22Rv1 (cell line): ENCODE data around the gene PALLD.

Experiments used
- ZFX ChIP-seq: fragments of 450-650 bp; IDR thresholded peaks from 2 replicates; pipeline ENCODE4 v1.6.1; 2017; ENCODE audit warnings: antibody characterized with exemption, borderline replicate concordance
- TF ChIP-seq, protein P1 (sequence below): fragments of 450-650 bp; IDR thresholded peaks from 2 replicates; pipeline ENCODE4 v1.5.1; 2017; ENCODE audit warnings: mild to moderate bottlenecking

GRCh38 chr4:168796362-168797106 is 299.7 kb downstream of the PALLD start:
- TF ChIP-seq, protein P1, sequence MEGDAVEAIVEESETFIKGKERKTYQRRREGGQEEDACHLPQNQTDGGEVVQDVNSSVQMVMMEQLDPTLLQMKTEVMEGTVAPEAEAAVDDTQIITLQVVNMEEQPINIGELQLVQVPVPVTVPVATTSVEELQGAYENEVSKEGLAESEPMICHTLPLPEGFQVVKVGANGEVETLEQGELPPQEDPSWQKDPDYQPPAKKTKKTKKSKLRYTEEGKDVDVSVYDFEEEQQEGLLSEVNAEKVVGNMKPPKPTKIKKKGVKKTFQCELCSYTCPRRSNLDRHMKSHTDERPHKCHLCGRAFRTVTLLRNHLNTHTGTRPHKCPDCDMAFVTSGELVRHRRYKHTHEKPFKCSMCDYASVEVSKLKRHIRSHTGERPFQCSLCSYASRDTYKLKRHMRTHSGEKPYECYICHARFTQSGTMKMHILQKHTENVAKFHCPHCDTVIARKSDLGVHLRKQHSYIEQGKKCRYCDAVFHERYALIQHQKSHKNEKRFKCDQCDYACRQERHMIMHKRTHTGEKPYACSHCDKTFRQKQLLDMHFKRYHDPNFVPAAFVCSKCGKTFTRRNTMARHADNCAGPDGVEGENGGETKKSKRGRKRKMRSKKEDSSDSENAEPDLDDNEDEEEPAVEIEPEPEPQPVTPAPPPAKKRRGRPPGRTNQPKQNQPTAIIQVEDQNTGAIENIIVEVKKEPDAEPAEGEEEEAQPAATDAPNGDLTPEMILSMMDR, result no peak
- no peak for TF ChIP-seq ZFX
